Heart left ventricle (tissue), 13 donors: ENCODE results near the gene HECTD2.
"Not testable (repeated sequence)": the region's sequence is repeated elsewhere in the genome, so short reads cannot be mapped to it uniquely, and the experiment has no call there.

ENCODE experiments used
- POLR2A ChIP-seq, 2 donors: fragments of 450-650 bp; IDR thresholded peaks; one replicate each; pipeline ENCODE4 v1.6.1; 2017; ENCODE audit warnings: antibody characterized with exemption in 2 of 2, mild to moderate bottlenecking in 2 of 2, moderate library complexity in 2 of 2
- TF ChIP-seq, protein P1 (sequence below), 12 donors: fragments of 200-600 bp; sonication (generic) in 4 of 12; IDR thresholded peaks; one replicate each; pipeline versions ENCODE4 v1.5.0 to v1.8.0; 2018 to 2022; ENCODE audit warnings: antibody characterized with exemption in 12 of 12, mild to moderate bottlenecking in 5 of 12
- donor health status: ischemic (EF 13 %, LVEDD 7.1; RV severe dilation, severe dysfunction).
- donor health status: DM: no; HTN: yes; CAD: no.
- donor health status: DM: no; HTN: no; CAD: no.
- donor health status: ischemic (EF 25% LVEDD 6.9; RV normal size, moderate dysfunction).
- donor health status: ischemic (EF 25% LVEDD 5.7; RV mildly dilated, moderate dysfunction).
- donor health status: ischemic (EF 35%, LVEDD 5.7; RV mildly dilated, moderate dysfunction).
- donor health status: nonischemic (EF 11% LVEDD 7.7; RV severe dilation, severe dysfunction).
- donor health status: DM: yes; HTN: yes; CAD: no.
- donor health status: PGD.
- donor health status: ischemic (EF 29% LVEDD 5.4; RV normal size, mild dysfunction).
- donor health status: nonischemic (EF 23%, LVEDD 6.1; RV moderate dilation, normal function).

DNA sequence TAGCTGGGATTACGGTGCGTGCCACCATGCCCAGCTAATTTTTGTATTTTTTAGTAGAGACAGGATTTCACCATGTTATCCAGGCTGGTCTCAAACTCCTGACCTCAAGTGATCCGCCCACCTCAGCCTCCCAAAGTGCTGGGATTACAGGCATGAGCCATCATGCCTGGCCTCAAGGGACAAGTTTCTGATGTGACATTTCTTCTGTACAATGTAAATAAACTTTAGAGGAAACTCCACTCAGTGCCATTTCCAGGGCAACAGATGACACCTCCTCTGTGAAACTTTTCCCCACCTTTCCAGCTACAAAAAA, 19.7 kb upstream of the HECTD2 start:
- TF ChIP-seq, protein P1, sequence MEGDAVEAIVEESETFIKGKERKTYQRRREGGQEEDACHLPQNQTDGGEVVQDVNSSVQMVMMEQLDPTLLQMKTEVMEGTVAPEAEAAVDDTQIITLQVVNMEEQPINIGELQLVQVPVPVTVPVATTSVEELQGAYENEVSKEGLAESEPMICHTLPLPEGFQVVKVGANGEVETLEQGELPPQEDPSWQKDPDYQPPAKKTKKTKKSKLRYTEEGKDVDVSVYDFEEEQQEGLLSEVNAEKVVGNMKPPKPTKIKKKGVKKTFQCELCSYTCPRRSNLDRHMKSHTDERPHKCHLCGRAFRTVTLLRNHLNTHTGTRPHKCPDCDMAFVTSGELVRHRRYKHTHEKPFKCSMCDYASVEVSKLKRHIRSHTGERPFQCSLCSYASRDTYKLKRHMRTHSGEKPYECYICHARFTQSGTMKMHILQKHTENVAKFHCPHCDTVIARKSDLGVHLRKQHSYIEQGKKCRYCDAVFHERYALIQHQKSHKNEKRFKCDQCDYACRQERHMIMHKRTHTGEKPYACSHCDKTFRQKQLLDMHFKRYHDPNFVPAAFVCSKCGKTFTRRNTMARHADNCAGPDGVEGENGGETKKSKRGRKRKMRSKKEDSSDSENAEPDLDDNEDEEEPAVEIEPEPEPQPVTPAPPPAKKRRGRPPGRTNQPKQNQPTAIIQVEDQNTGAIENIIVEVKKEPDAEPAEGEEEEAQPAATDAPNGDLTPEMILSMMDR (IDR thresholded peaks at IDR 0.05): not testable (repeated sequence)
- TF ChIP-seq POLR2A (IDR thresholded peaks at IDR 0.05): not testable (repeated sequence)
